H9 (cell line): ENCODE measurements around the gene RAB17. TPM values are rescaled to one million over a fixed set of nuclear protein-coding genes. Genes with fewer than 3 reads are reported as not detected.

ENCODE experiments used
- DNase-seq: peaks from one replicate; pipeline ENCODE4 v3.0.0-alpha.2; 2017
- H2AFZ ChIP-seq: one replicate; pipeline ENCODE4 v1.6.1; 2013; ENCODE audit warnings: mild to moderate bottlenecking, low read length, control low read depth, moderate library complexity
- H2AK5ac ChIP-seq: 2 replicates; pipeline ENCODE4 v1.6.1; 2013; ENCODE audit warnings: low read length, control low read depth, mixed read lengths; ENCODE audit not compliant: insufficient read length
- H2BK120ac ChIP-seq: one replicate; pipeline ENCODE4 v1.6.1; 2013; ENCODE audit warnings: low read depth, mild to moderate bottlenecking, low read length, control low read depth, inconsistent platforms; ENCODE audit not compliant: poor library complexity, severe bottlenecking
- H2BK12ac ChIP-seq: 2 replicates; pipeline ENCODE4 v1.6.1; 2013; ENCODE audit warnings: low read length, control low read depth, mixed read lengths, low read depth; ENCODE audit not compliant: insufficient read length
- H2BK15ac ChIP-seq: 2 replicates; pipeline ENCODE4 v1.6.1; 2013; ENCODE audit warnings: low read depth, low read length, control low read depth
- H2BK20ac ChIP-seq: one replicate; pipeline ENCODE4 v1.6.1; 2013; ENCODE audit warnings: low read depth, mild to moderate bottlenecking, low read length, control low read depth, inconsistent platforms; ENCODE audit not compliant: poor library complexity, severe bottlenecking
- H2BK5ac ChIP-seq: 2 replicates; pipeline ENCODE4 v1.6.1; 2013; ENCODE audit warnings: low read length, control low read depth, mixed read lengths; ENCODE audit not compliant: insufficient read length
- H3K14ac ChIP-seq: 2 replicates; pipeline ENCODE4 v1.6.1; 2013; ENCODE audit warnings: low read length, control low read depth; ENCODE audit not compliant: insufficient read depth
- H3K18ac ChIP-seq: 2 replicates; pipeline ENCODE4 v1.6.1; 2013; ENCODE audit warnings: low read depth, mild to moderate bottlenecking, mixed read lengths, low read length, control low read depth; ENCODE audit not compliant: insufficient read length
- H3K23ac ChIP-seq: 2 replicates; pipeline ENCODE4 v1.6.1; 2013; ENCODE audit warnings: low read length, control low read depth, mixed read lengths, low read depth; ENCODE audit not compliant: insufficient read length
- H3K23me2 ChIP-seq: 2 replicates; pipeline ENCODE4 v1.6.1; 2013; ENCODE audit warnings: low read depth, mild to moderate bottlenecking, mixed read lengths, low read length, control low read depth; ENCODE audit not compliant: insufficient read length, poor library complexity, severe bottlenecking
- H3K27ac ChIP-seq: 2 replicates; pipeline ENCODE4 v1.5.1; 2013; ENCODE audit warnings: low read length, control low read depth, mixed read lengths, low read depth; ENCODE audit not compliant: insufficient read length
- H3K27me3 ChIP-seq: 2 replicates; pipeline ENCODE4 v1.6.1; 2013; ENCODE audit warnings: low read length, control low read depth, inconsistent platforms; ENCODE audit not compliant: insufficient read depth
- H3K4ac ChIP-seq: 2 replicates; pipeline ENCODE4 v1.6.1; 2013; ENCODE audit warnings: low read depth, mild to moderate bottlenecking, control low read depth, inconsistent platforms, low read length, moderate library complexity
- H3K4me1 ChIP-seq: 2 replicates; pipeline ENCODE4 v1.6.1; 2013; ENCODE audit warnings: low read length, control low read depth, inconsistent platforms; ENCODE audit not compliant: insufficient read depth
- H3K4me2 ChIP-seq: 2 replicates; pipeline ENCODE4 v1.6.1; 2013; ENCODE audit warnings: low read length, control low read depth, mixed read lengths; ENCODE audit not compliant: insufficient read length, insufficient read depth
- H3K56ac ChIP-seq: 2 replicates; pipeline ENCODE4 v1.6.1; 2013; ENCODE audit warnings: low read depth, mild to moderate bottlenecking, mixed read lengths, low read length, control low read depth; ENCODE audit not compliant: insufficient read length
- H3K79me1 ChIP-seq: 2 replicates; pipeline ENCODE4 v1.6.1; 2013; ENCODE audit warnings: low read depth, mild to moderate bottlenecking, moderate library complexity, low read length, control low read depth, inconsistent platforms; ENCODE audit not compliant: insufficient read depth, poor library complexity, severe bottlenecking
- H3K79me2 ChIP-seq: 2 replicates; pipeline ENCODE4 v1.6.1; 2013; ENCODE audit warnings: low read length, control low read depth, inconsistent platforms; ENCODE audit not compliant: insufficient read depth
- H3K9ac ChIP-seq: 2 replicates; pipeline ENCODE4 v1.6.1; 2013; ENCODE audit warnings: low read length, control low read depth, mixed read lengths; ENCODE audit not compliant: insufficient read length; ENCODE audit errors: extremely low read depth
- H3K9me3 ChIP-seq: one replicate; pipeline ENCODE4 v1.6.1; 2013; ENCODE audit warnings: low read depth, low read length, inconsistent platforms; ENCODE audit not compliant: control insufficient read depth
- H3T11ph ChIP-seq: one replicate; pipeline ENCODE4 v1.6.1; 2013; ENCODE audit warnings: mild to moderate bottlenecking, low read length, control low read depth, inconsistent platforms
- H4K20me1 ChIP-seq: one replicate; pipeline ENCODE4 v1.6.1; 2013; ENCODE audit not compliant: control insufficient read depth, insufficient read length, insufficient read depth
- H4K5ac ChIP-seq: 2 replicates; pipeline ENCODE4 v1.6.1; 2013; ENCODE audit warnings: low read depth, mild to moderate bottlenecking, mixed read lengths, low read length, control low read depth; ENCODE audit not compliant: insufficient read length
- H4K8ac ChIP-seq: replicated peaks from 2 replicates; pipeline ENCODE4 v1.6.1; 2013; ENCODE audit warnings: low read length, control low read depth, mixed read lengths, low read depth; ENCODE audit not compliant: insufficient read length
- H4K91ac ChIP-seq: 2 replicates; pipeline ENCODE4 v1.6.1; 2013; ENCODE audit warnings: low read depth, mild to moderate bottlenecking, moderate library complexity, mixed read lengths, low read length, control low read depth; ENCODE audit not compliant: insufficient read length
- H3K27ac Mint-ChIP-seq, 3 experiments: 2 replicates in 2 of 3; 3 replicates in 1 of 3; pipeline ENCODE4 v1.8.0; 2020 to 2021; ENCODE audit warnings: mixed read lengths in 3 of 3, mild to moderate bottlenecking in 1 of 3, moderate library complexity in 1 of 3
- H3K27me3 Mint-ChIP-seq: 2 replicates; pipeline ENCODE4 v1.8.0; 2021; ENCODE audit warnings: low read depth, mild to moderate bottlenecking, moderate library complexity, mixed read lengths
- H3K36me3 Mint-ChIP-seq, 3 experiments: 2 replicates in 2 of 3; 3 replicates in 1 of 3; pipeline ENCODE4 v1.8.0; 2020 to 2021; ENCODE audit warnings: low read depth in 3 of 3, mixed read lengths in 3 of 3; ENCODE audit not compliant: insufficient read depth in 1 of 3
- H3K4me1 Mint-ChIP-seq, 2 experiments: 2 replicates each; pipeline ENCODE4 v1.8.0; 2020; ENCODE audit warnings: mixed read lengths in 2 of 2
- H3K4me3 Mint-ChIP-seq, 2 experiments: 2 replicates in 1 of 2; 3 replicates in 1 of 2; pipeline ENCODE4 v1.8.0; 2020 to 2021; ENCODE audit warnings: mild to moderate bottlenecking in 2 of 2, mixed read lengths in 2 of 2, moderate library complexity in 1 of 2
- H3K9me3 Mint-ChIP-seq, 2 experiments: 2 replicates in 1 of 2; 3 replicates in 1 of 2; pipeline ENCODE4 v1.8.0; 2020; ENCODE audit warnings: mild to moderate bottlenecking in 2 of 2, mixed read lengths in 2 of 2, moderate library complexity in 1 of 2
- WGBS: extraction: QIAGEN DNeasy Blood & Tissue Kit; methylation state at CpG from one replicate; pipeline ENCODE4 v1.1.7; 2013; ENCODE audit warnings: missing lambda C conversion rate, low lambda C conversion rate, mixed read lengths; ENCODE audit not compliant: insufficient read length; ENCODE audit errors: extremely low coverage; 5-methylcytosine and 5-hydroxymethylcytosine counted together
- total RNA-seq: library from RNA; stranded (reverse); gene quantifications from 2 replicates; pipeline ENCODE4 v1.2.1, GENCODE V29; 2021
- TF ChIP-seq, protein P1 (sequence below): fragments of 200-600 bp; sonication (generic); conservative IDR thresholded peaks from 3 replicates; pipeline ENCODE4 v1.8.0; 2021; ENCODE audit warnings: antibody characterized with exemption, mild to moderate bottlenecking

The RAB17 gene
- total RNA-seq, 1 experiment from 2014 or later: 31.9 TPM

DNA sequence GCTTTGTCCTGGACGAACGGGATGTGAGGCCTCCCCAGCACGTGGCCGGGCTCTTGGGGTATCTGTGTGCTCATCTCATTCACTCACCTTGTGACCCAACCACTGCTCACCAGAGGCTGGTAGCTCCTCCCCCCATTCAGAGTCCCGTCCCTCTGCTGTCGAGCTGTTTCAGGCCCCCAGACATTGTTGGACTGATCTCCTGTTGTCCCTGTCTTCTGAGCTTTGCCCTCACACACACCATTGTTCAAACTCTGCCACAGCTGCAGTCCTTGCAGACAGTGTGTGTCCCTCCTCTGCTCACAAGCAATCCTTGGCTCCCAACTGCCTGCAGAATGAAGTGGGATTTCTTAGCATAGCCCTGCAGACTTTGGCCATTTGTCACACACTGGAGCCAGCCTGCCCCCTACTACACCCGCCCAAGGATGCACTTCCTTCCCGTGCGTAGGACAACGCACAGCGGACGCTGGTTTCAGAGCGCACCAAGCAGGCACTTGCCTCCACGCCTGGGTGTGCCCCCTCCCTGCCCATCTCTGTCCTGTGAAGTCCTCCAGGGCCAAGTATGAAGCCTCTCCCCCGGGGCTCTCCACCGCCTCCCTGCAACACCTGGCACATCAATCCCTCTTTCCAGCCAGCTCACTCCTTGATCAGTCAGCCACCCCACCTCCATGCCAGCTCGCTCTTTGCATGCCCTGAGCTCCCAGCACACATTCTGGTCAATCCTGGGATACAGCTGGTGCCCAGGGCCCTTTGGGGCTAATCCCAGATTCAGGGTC lies 40.7 kb downstream of the RAB17 start:
- H3K27me3 Mint-ChIP-seq: peaks cover 3% of the 10 kb centered on the region

More for the DNA sequence above, 40.7 kb downstream of the RAB17 start:
- no peak overlapping the region for H3K14ac ChIP-seq
- no CpG with 5 or more reads among the region's 17 CpGs for WGBS
- no peaks in the 10 kb centered on the region for H3K79me2 ChIP-seq
- H2BK120ac ChIP-seq: no peak overlapping the region
- DNase-seq: no peak
- H4K8ac ChIP-seq: no peak overlapping the region
- H3K18ac ChIP-seq: no peak overlapping the region
- H3K79me1 ChIP-seq: no peaks in the 10 kb centered on the region
- no peak overlapping the region for H3K27ac ChIP-seq
- H4K20me1 ChIP-seq: no peaks in the 10 kb centered on the region
- TF ChIP-seq, protein P1, sequence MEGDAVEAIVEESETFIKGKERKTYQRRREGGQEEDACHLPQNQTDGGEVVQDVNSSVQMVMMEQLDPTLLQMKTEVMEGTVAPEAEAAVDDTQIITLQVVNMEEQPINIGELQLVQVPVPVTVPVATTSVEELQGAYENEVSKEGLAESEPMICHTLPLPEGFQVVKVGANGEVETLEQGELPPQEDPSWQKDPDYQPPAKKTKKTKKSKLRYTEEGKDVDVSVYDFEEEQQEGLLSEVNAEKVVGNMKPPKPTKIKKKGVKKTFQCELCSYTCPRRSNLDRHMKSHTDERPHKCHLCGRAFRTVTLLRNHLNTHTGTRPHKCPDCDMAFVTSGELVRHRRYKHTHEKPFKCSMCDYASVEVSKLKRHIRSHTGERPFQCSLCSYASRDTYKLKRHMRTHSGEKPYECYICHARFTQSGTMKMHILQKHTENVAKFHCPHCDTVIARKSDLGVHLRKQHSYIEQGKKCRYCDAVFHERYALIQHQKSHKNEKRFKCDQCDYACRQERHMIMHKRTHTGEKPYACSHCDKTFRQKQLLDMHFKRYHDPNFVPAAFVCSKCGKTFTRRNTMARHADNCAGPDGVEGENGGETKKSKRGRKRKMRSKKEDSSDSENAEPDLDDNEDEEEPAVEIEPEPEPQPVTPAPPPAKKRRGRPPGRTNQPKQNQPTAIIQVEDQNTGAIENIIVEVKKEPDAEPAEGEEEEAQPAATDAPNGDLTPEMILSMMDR: no peak
- no peak overlapping the region for H2BK12ac ChIP-seq
- H3K23me2 ChIP-seq: no peaks in the 10 kb centered on the region
- H3K9ac ChIP-seq: no peak overlapping the region
- no peak overlapping the region; a peak in 1 of 5 replicates for H3K4me3 Mint-ChIP-seq
- no peaks in the 10 kb centered on the region; the same call in 1 of the 2 replicates for H3K4me1 ChIP-seq
- no peak overlapping the region for H2AFZ ChIP-seq
- no peak overlapping the region for H2BK15ac ChIP-seq
- no peak overlapping the region for H3K4ac ChIP-seq
- H3K23ac ChIP-seq: no peak overlapping the region
- H2AK5ac ChIP-seq: no peak overlapping the region
- H3K27ac Mint-ChIP-seq: no peak overlapping the region
- H4K91ac ChIP-seq: no peak overlapping the region
- H3K9me3 Mint-ChIP-seq: peaks cover 0 to 19% of the 10 kb centered on the region in 2 experiments; a peak in 4 of 5 replicates
- no peak overlapping the region for H3K4me2 ChIP-seq
- no peaks in the 10 kb centered on the region for H3K27me3 ChIP-seq
- no peak overlapping the region for H3K56ac ChIP-seq
- no peak overlapping the region for H4K5ac ChIP-seq
- peaks cover 4% of the 10 kb centered on the region for H3K9me3 ChIP-seq
- H2BK5ac ChIP-seq: no peak overlapping the region
- H3T11ph ChIP-seq: no peak overlapping the region
- peaks cover 2% of the 10 kb centered on the region in 2 experiments; a peak in 2 of 4 replicates for H3K4me1 Mint-ChIP-seq
- H2BK20ac ChIP-seq: no peak overlapping the region
- peaks cover 4 to 12% (median 6%) of the 10 kb centered on the region in 3 experiments; a peak in 3 of 7 replicates for H3K36me3 Mint-ChIP-seq
